A549 (cell line): Measurements from ENCODE around the gene RNF32. TPM values are rescaled to one million over a fixed set of nuclear protein-coding genes. Genes with fewer than 3 reads are reported as not detected.

Experiments used
- ATAC-seq, 2 experiments: fragments of 200-7000 bp in 1 of 2; fragments of >200 bp in 1 of 2; cut with Nextera tagmentation in 1 of 2; cut with Tn5 transposase in 1 of 2; 3 replicates each; pipeline versions ENCODE4 v1.8.0 to v1.9.1; 2018 to 2020; ENCODE audit warnings: mild to moderate bottlenecking in 1 of 2, moderate library complexity in 1 of 2
- CTCF ChIA-PET: fragments of 300-600 bp; sonication (Branson Sonifier 250); formaldehyde crosslinking; extraction: SDS; loops from one replicate; lab custom pipeline; 2021; ENCODE audit warnings: antibody characterized with exemption, inconsistent platforms; lab: Yijun Ruan, JAX
- POLR2A ChIA-PET: fragments of 350-600 bp; formaldehyde crosslinking; extraction: SDS; loops from one replicate; lab custom pipeline; 2021; ENCODE audit warnings: antibody characterized with exemption, inconsistent platforms; lab: Yijun Ruan, JAX
- DNase-seq, 2 experiments: peaks; one replicate each; pipeline versions ENCODE4 v3.0.0 to v3.0.0-alpha.2; 2011 to 2016; ENCODE audit warnings: low read depth in 1 of 2, low spot score in 1 of 2
- FAIRE-seq: peaks from 2 replicates; lab custom pipeline; 2011; peaks lifted over from hg19 to GRCh38; lab: Jason Lieb, UNC
- H3K27ac ChIP-seq, 2 experiments: fragments of >200 bp; sonication (Bioruptor Twin); formaldehyde crosslinking; 3 replicates each; pipeline ENCODE4 v1.5.1; 2016 to 2017
- H3K4me1 ChIP-seq: fragments of >200 bp; sonication (Bioruptor Twin); formaldehyde crosslinking; 3 replicates; pipeline ENCODE4 v1.6.1; 2016
- H3K4me2 ChIP-seq: fragments of >200 bp; sonication (Bioruptor Twin); formaldehyde crosslinking; 3 replicates; pipeline ENCODE4 v1.6.1; 2016
- H3K4me3 ChIP-seq: fragments of >200 bp; sonication (Bioruptor Twin); formaldehyde crosslinking; 3 replicates; pipeline ENCODE4 v1.5.1; 2016
- H3K9me3 ChIP-seq: fragments of >200 bp; sonication (Bioruptor Twin); formaldehyde crosslinking; 3 replicates; pipeline ENCODE4 v1.6.1; 2016
- CBX8 ChIP-seq: fragments of 200-600 bp; sonication (generic); IDR thresholded peaks from 2 replicates; pipeline ENCODE4 v1.6.1; 2016
- CHD2 ChIP-seq: fragments of 150-350 bp; IDR thresholded peaks from 2 replicates; pipeline ENCODE4 v1.6.1; 2014; ENCODE audit warnings: low read length; ENCODE audit not compliant: partially characterized antibody
- EHF ChIP-seq: fragments of 250-450 bp; sonication (Bioruptor Pico); IDR thresholded peaks from 2 replicates; pipeline ENCODE4 v1.5.0; 2020; ENCODE audit warnings: mild to moderate bottlenecking
- EHMT2 ChIP-seq: fragments of 200-600 bp; sonication (generic); IDR thresholded peaks from 2 replicates; pipeline ENCODE4 v1.6.1; 2016; ENCODE audit warnings: antibody characterized with exemption, low read depth, mild to moderate bottlenecking, moderate library complexity
- FOSB ChIP-seq: fragments of 250-450 bp; sonication (Bioruptor Pico); IDR thresholded peaks from 2 replicates; pipeline ENCODE4 v1.5.0; 2020; ENCODE audit warnings: mild to moderate bottlenecking, moderate library complexity
- HDAC2 ChIP-seq: fragments of 200-600 bp; sonication (generic); IDR thresholded peaks from 2 replicates; pipeline ENCODE4 v1.6.1; 2016
- HEYL ChIP-seq: fragments of 250-450 bp; sonication (Bioruptor Pico); IDR thresholded peaks from 2 replicates; pipeline ENCODE4 v1.8.0; 2021; ENCODE audit warnings: mild to moderate bottlenecking, moderate library complexity
- HOXA7 ChIP-seq: fragments of 250-450 bp; sonication (Bioruptor Pico); IDR thresholded peaks from 2 replicates; pipeline ENCODE4 v1.5.0; 2020; ENCODE audit warnings: mild to moderate bottlenecking, moderate library complexity
- JUN ChIP-seq, 2 experiments: fragments of >200 bp; sonication (Bioruptor Twin); formaldehyde crosslinking; IDR thresholded peaks; 2 replicates in 1 of 2; 3 replicates in 1 of 2; pipeline ENCODE4 v1.6.1; 2016 to 2017
- JUNB ChIP-seq: fragments of >200 bp; sonication (Bioruptor Twin); formaldehyde crosslinking; IDR thresholded peaks from 2 replicates; pipeline ENCODE4 v1.6.1; 2016
- NPAS2 ChIP-seq: fragments of 250-450 bp; sonication (Bioruptor Pico); IDR thresholded peaks from 2 replicates; pipeline ENCODE4 v1.8.0; 2022; ENCODE audit warnings: mild to moderate bottlenecking, moderate library complexity, borderline replicate concordance
- PHF8 ChIP-seq: fragments of 200-600 bp; sonication (generic); IDR thresholded peaks from 2 replicates; pipeline ENCODE4 v1.6.1; 2016; ENCODE audit warnings: low read depth, mild to moderate bottlenecking, antibody characterized with exemption, moderate library complexity, borderline replicate concordance
- RFX5 ChIP-seq: fragments of 450-650 bp; IDR thresholded peaks from 2 replicates; pipeline ENCODE4 v1.7.1; 2014; ENCODE audit warnings: antibody characterized with exemption, mild to moderate bottlenecking, moderate library complexity
- RNF2 ChIP-seq: fragments of 200-600 bp; sonication (generic); IDR thresholded peaks from 2 replicates; pipeline ENCODE4 v1.6.1; 2016; ENCODE audit warnings: low read depth, mild to moderate bottlenecking, antibody characterized with exemption, moderate library complexity, borderline replicate concordance
- SREBF2 ChIP-seq: fragments of 450-650 bp; IDR thresholded peaks from 2 replicates; pipeline ENCODE4 v1.6.1; 2014; ENCODE audit warnings: mild to moderate bottlenecking, moderate library complexity
- TP53 ChIP-seq: fragments of 250-450 bp; sonication (Bioruptor Pico); IDR thresholded peaks from 2 replicates; pipeline ENCODE4 v1.5.0; 2021; ENCODE audit warnings: mild to moderate bottlenecking, moderate library complexity
- ZC3H11A ChIP-seq: fragments of 450-650 bp; IDR thresholded peaks from 2 replicates; pipeline ENCODE4 v1.6.1; 2014; ENCODE audit warnings: antibody characterized with exemption, mild to moderate bottlenecking
- ZFP36 ChIP-seq: fragments of 450-650 bp; IDR thresholded peaks from 2 replicates; pipeline ENCODE4 v1.6.1; 2014; ENCODE audit warnings: borderline replicate concordance; ENCODE audit not compliant: partially characterized antibody
- ZSCAN20 ChIP-seq: fragments of 250-450 bp; sonication (Bioruptor Pico); IDR thresholded peaks from 2 replicates; pipeline ENCODE4 v1.8.0; 2022; ENCODE audit warnings: mild to moderate bottlenecking, moderate library complexity
- WGBS: methylation state at CpG from one replicate; pipeline ENCODE4 v1.1.6; 2017; ENCODE audit errors: missing lambda C conversion rate; 5-methylcytosine and 5-hydroxymethylcytosine counted together
- polyA plus RNA-seq, 4 experiments: library from polyadenylated mRNA; depleted of rRNA in 3 of 4; stranded (reverse); fragments of >200 nt; fragmentation: RNase III in 1 of 4; extraction: RNeasy Plus Mini Kit Qiagen cat#74134 plus additional on column Dnase treatment in 1 of 4; gene quantifications; 2 replicates in 3 of 4; 3 replicates in 1 of 4; pipeline ENCODE4 v1.2.3, GENCODE V29; 2011 to 2017
- TF ChIP-seq, protein P1 (sequence below): fragments of 250-450 bp; sonication (Bioruptor Pico); IDR thresholded peaks from 2 replicates; pipeline ENCODE4 v1.5.0; 2020; ENCODE audit warnings: low read depth, mild to moderate bottlenecking, moderate library complexity
- TF ChIP-seq, protein P2 (sequence below): fragments of >200 bp; sonication (Bioruptor Twin); formaldehyde crosslinking; IDR thresholded peaks from 2 replicates; pipeline ENCODE4 v1.6.1; 2016
- TF ChIP-seq, protein P3 (sequence below): IDR thresholded peaks from 2 replicates; pipeline ENCODE4 v1.6.1; 2012
- TF ChIP-seq, protein P4 (sequence below): fragments of 250-450 bp; sonication (Bioruptor Pico); IDR thresholded peaks from 2 replicates; pipeline ENCODE4 v1.5.0; 2021; ENCODE audit warnings: mild to moderate bottlenecking, moderate library complexity, borderline replicate concordance
- TF ChIP-seq, protein P5 (sequence below): fragments of 150-350 bp; IDR thresholded peaks from 2 replicates; pipeline ENCODE4 v1.6.1; 2014; ENCODE audit warnings: low read depth, mild to moderate bottlenecking, low read length
- TF ChIP-seq, protein P6 (sequence below): IDR thresholded peaks from 2 replicates; pipeline ENCODE4 v1.6.1; 2012; ENCODE audit warnings: low read depth, borderline replicate concordance
- TF ChIP-seq, protein P7 (sequence below): fragments of 200-600 bp; sonication (generic); IDR thresholded peaks from 2 replicates; pipeline ENCODE4 v1.6.1; 2016; ENCODE audit warnings: antibody characterized with exemption, mild to moderate bottlenecking, moderate library complexity

The RNF32 gene
- polyA plus RNA-seq, 2 of the 4 experiments (the other 2 are of a cell fraction) = 1.8 to 2.8 TPM

DNA sequence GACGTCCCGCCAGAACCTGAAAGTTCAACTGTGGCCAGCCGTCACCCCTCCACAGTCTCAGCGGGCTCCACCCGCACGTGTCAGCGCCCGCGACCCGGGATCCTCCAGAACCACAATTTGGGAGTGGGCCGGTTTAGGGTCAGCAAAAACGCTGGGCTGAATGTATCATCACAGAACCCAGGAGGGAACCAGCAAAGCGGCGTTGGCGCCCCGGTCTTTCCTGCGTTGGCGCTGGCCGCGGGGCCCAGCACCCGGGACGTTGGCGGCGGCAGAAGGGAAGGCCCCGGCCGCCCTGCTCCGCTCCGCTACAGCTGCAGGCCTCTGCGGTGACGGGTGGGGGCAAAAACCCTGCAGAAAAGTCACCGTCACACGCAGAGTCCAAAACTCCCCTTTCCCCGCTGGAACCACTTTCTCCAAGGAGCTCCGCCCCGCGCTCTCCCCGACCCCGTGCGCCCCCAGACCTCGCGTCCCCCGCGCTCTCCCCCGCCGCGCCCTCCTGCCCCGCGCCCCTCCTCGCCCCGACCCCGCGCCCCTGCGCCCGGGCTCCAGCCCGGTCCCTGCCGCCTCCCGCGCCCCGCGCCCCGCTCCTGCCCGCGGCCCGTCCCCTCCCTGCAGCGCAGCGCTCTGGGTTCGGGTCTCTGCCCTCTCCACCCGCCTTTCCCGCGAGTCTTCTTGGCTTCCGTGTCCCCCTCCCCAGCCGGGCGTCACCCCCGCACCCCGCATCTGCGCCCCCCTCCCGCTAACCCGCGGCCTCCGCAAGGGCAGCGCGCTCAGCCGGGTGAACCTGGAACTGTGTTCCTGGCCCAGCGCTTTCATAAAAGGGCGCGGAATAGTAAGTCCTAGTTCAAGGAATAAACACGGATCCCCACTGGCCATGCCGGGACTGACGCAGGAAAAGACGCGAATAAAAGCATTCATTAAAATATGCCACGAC is 24.0 kb upstream of the RNF32 start:
- ChIA-PET POLR2A (no interaction called here), CTCF (no interaction called here)
- WGBS = 79% methylated on average over 55 of the region's 92 CpGs
- Histone ChIP-seq H3K4me3 (no peak overlapping the region; the same call in 2 of the 3 replicates), H3K9me3 (no peaks in the 10 kb centered on the region), H3K4me1 (no peaks in the 10 kb centered on the region), H3K4me2 (peak overlapping the region; percentile 56), H3K27ac (no peak overlapping the region)
- FAIRE-seq (no peak), DNase-seq (no peak), ATAC-seq (peak in 1 of 2 experiments; percentile 50; a peak in 1 of 6 replicates)
- TF ChIP-seq, protein P1, sequence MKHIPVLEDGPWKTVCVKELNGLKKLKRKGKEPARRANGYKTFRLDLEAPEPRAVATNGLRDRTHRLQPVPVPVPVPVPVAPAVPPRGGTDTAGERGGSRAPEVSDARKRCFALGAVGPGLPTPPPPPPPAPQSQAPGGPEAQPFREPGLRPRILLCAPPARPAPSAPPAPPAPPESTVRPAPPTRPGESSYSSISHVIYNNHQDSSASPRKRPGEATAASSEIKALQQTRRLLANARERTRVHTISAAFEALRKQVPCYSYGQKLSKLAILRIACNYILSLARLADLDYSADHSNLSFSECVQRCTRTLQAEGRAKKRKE (CRISPR knock-in tag) = no peak
- TF ChIP-seq FOSB (CRISPR knock-in tag) (no peak), JUNB (no peak), SREBF2 (no peak), RFX5 (no peak), ZSCAN20 (CRISPR knock-in tag) (no peak), PHF8 (no peak), HDAC2 (no peak), ZC3H11A (no peak), EHF (CRISPR knock-in tag) (no peak), RNF2 (no peak), TP53 (CRISPR knock-in tag) (no peak), HOXA7 (CRISPR knock-in tag) (no peak), HEYL (CRISPR knock-in tag) (no peak), ZFP36 (no peak)
- TF ChIP-seq, protein P2, sequence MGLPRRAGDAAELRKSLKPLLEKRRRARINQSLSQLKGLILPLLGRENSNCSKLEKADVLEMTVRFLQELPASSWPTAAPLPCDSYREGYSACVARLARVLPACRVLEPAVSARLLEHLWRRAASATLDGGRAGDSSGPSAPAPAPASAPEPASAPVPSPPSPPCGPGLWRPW = no peak
- TF ChIP-seq, protein P3, sequence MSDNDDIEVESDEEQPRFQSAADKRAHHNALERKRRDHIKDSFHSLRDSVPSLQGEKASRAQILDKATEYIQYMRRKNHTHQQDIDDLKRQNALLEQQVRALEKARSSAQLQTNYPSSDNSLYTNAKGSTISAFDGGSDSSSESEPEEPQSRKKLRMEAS = no peak
- TF ChIP-seq, protein P4, sequence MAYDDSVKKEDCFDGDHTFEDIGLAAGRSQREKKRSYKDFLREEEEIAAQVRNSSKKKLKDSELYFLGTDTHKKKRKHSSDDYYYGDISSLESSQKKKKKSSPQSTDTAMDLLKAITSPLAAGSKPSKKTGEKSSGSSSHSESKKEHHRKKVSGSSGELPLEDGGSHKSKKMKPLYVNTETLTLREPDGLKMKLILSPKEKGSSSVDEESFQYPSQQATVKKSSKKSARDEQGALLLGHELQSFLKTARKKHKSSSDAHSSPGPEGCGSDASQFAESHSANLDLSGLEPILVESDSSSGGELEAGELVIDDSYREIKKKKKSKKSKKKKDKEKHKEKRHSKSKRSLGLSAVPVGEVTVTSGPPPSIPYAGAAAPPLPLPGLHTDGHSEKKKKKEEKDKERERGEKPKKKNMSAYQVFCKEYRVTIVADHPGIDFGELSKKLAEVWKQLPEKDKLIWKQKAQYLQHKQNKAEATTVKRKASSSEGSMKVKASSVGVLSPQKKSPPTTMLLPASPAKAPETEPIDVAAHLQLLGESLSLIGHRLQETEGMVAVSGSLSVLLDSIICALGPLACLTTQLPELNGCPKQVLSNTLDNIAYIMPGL (CRISPR knock-in tag) = no peak
- TF ChIP-seq, protein P5, sequence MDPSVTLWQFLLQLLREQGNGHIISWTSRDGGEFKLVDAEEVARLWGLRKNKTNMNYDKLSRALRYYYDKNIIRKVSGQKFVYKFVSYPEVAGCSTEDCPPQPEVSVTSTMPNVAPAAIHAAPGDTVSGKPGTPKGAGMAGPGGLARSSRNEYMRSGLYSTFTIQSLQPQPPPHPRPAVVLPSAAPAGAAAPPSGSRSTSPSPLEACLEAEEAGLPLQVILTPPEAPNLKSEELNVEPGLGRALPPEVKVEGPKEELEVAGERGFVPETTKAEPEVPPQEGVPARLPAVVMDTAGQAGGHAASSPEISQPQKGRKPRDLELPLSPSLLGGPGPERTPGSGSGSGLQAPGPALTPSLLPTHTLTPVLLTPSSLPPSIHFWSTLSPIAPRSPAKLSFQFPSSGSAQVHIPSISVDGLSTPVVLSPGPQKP = no peak
- TF ChIP-seq, protein P6, sequence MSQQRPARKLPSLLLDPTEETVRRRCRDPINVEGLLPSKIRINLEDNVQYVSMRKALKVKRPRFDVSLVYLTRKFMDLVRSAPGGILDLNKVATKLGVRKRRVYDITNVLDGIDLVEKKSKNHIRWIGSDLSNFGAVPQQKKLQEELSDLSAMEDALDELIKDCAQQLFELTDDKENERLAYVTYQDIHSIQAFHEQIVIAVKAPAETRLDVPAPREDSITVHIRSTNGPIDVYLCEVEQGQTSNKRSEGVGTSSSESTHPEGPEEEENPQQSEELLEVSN = no peak
- TF ChIP-seq, all 56 proteins: peak for 0

DNA sequence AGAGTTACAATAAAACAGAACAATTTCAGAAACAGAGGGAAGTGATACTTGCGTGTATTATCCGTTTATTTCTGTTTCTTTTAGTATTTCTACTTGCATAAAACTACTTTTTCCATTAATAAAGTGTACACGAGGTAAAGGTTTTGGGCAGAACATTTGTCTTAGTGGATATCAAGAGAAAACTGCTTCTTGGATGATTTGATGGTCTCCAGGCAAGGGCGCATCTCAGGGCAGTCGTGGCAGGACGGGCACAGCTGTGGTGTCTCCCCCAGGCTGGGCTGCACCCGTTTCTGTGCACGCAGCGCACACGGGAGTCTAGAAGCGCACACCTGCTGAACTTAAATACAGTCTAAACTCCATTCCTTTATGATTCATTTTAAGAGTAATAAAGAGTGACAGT is 23.4 kb upstream of the RNF32 start:
- Histone ChIP-seq H3K9me3 (no peaks in the 10 kb centered on the region), H3K4me2 (peak overlapping the region; percentile 56), H3K27ac (no peak overlapping the region), H3K4me3 (no peak overlapping the region), H3K4me1 (no peaks in the 10 kb centered on the region)
- ATAC-seq = no peak
- no peak for FAIRE-seq
- WGBS = 71% methylated on average over 11 of the region's 11 CpGs
- ChIA-PET POLR2A (no interaction called here), CTCF (no interaction called here)
- DNase-seq = no peak
- TF ChIP-seq CBX8 (no peak), CHD2 (no peak), JUN (IDR thresholded peaks at IDR 0.05) (no peak), ZC3H11A (no peak), PHF8 (no peak), HEYL (CRISPR knock-in tag) (no peak), NPAS2 (CRISPR knock-in tag) (no peak), RNF2 (no peak), TP53 (CRISPR knock-in tag) (no peak), HOXA7 (CRISPR knock-in tag) (no peak), EHMT2 (no peak)
- TF ChIP-seq, protein P7, sequence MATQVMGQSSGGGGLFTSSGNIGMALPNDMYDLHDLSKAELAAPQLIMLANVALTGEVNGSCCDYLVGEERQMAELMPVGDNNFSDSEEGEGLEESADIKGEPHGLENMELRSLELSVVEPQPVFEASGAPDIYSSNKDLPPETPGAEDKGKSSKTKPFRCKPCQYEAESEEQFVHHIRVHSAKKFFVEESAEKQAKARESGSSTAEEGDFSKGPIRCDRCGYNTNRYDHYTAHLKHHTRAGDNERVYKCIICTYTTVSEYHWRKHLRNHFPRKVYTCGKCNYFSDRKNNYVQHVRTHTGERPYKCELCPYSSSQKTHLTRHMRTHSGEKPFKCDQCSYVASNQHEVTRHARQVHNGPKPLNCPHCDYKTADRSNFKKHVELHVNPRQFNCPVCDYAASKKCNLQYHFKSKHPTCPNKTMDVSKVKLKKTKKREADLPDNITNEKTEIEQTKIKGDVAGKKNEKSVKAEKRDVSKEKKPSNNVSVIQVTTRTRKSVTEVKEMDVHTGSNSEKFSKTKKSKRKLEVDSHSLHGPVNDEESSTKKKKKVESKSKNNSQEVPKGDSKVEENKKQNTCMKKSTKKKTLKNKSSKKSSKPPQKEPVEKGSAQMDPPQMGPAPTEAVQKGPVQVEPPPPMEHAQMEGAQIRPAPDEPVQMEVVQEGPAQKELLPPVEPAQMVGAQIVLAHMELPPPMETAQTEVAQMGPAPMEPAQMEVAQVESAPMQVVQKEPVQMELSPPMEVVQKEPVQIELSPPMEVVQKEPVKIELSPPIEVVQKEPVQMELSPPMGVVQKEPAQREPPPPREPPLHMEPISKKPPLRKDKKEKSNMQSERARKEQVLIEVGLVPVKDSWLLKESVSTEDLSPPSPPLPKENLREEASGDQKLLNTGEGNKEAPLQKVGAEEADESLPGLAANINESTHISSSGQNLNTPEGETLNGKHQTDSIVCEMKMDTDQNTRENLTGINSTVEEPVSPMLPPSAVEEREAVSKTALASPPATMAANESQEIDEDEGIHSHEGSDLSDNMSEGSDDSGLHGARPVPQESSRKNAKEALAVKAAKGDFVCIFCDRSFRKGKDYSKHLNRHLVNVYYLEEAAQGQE = no peak
- TF ChIP-seq, protein P1 (CRISPR knock-in tag) = no peak
